SU-DHL-6 (cell line): Measurements from ENCODE around the gene METTL24.

ENCODE experiments used
- H2AFZ ChIP-seq: fragments of 200-600 bp; sonication (generic); 2 replicates; pipeline ENCODE4 v1.6.1; 2014; ENCODE audit warnings: low read depth, mild to moderate bottlenecking, moderate library complexity, mixed read lengths, antibody characterized with exemption, low read length; ENCODE audit not compliant: severe bottlenecking
- H3F3A ChIP-seq: fragments of 200-600 bp; shearing (Covaris generic); 2 replicates; pipeline ENCODE4 v1.6.0; 2016; ENCODE audit warnings: antibody characterized with exemption, mild to moderate bottlenecking; ENCODE audit not compliant: insufficient read depth
- H3K27ac ChIP-seq: fragments of 200-600 bp; sonication (generic); 2 replicates; pipeline ENCODE4 v1.5.1; 2016; ENCODE audit warnings: low read depth, mild to moderate bottlenecking, low read length, moderate library complexity, mixed read lengths
- H3K27me3 ChIP-seq: fragments of 200-600 bp; sonication (generic), shearing (Covaris generic); 2 replicates; pipeline ENCODE4 v1.6.0; 2014; ENCODE audit warnings: mild to moderate bottlenecking, low read length
- H3K36me3 ChIP-seq: fragments of 200-600 bp; sonication (generic); 2 replicates; pipeline ENCODE4 v1.6.1; 2014; ENCODE audit warnings: mild to moderate bottlenecking, low read length, mixed read lengths
- H3K4me2 ChIP-seq: fragments of 300-600, 200-600 bp; shearing (Covaris generic), sonication (generic); 2 replicates; pipeline ENCODE4 v1.6.0; 2014; ENCODE audit warnings: low read length, low read depth, mild to moderate bottlenecking; ENCODE audit not compliant: poor library complexity, severe bottlenecking
- H3K4me3 ChIP-seq: fragments of 200-600 bp; sonication (generic); 2 replicates; pipeline ENCODE4 v1.5.1; 2014; ENCODE audit warnings: antibody characterized with exemption, low read length, mild to moderate bottlenecking, mixed read lengths; ENCODE audit not compliant: insufficient read depth, poor library complexity, severe bottlenecking
- H3K79me2 ChIP-seq: fragments of 200-600 bp; sonication (generic); 2 replicates; pipeline ENCODE4 v1.6.1; 2014; ENCODE audit warnings: mild to moderate bottlenecking, low read length, moderate library complexity; ENCODE audit not compliant: insufficient read depth
- H3K9ac ChIP-seq: fragments of 200-600 bp; sonication (generic); 2 replicates; pipeline ENCODE4 v1.7.0; 2014; ENCODE audit warnings: mild to moderate bottlenecking, low read length
- H3K9me2 ChIP-seq: fragments of 200-600 bp; sonication (generic); replicated peaks from 2 replicates; pipeline ENCODE4 v1.6.1; 2014; ENCODE audit warnings: low read length; ENCODE audit not compliant: insufficient read depth
- H3K9me3 ChIP-seq: fragments of 200-600 bp; sonication (generic); 2 replicates; pipeline ENCODE4 v1.6.1; 2014; ENCODE audit warnings: low read length, mixed read lengths; ENCODE audit not compliant: insufficient read depth
- H4K20me1 ChIP-seq: fragments of 200-600 bp; sonication (generic); 2 replicates; pipeline ENCODE4 v1.6.1; 2014; ENCODE audit warnings: low read depth, mild to moderate bottlenecking, antibody characterized with exemption, low read length, moderate library complexity, mixed read lengths
- CTCF ChIP-seq: fragments of 200-600 bp; sonication (generic); IDR thresholded peaks from one replicate; pipeline ENCODE4 v1.5.1; 2017; ENCODE audit warnings: antibody characterized with exemption, mild to moderate bottlenecking, low read length, moderate library complexity; ENCODE audit not compliant: insufficient read depth, poor library complexity, severe bottlenecking
- EZH2phosphoT487 ChIP-seq: fragments of 200-600 bp; sonication (generic), shearing (Covaris generic); conservative IDR thresholded peaks from 2 replicates; pipeline ENCODE4 v1.6.1; 2018; ENCODE audit warnings: mild to moderate bottlenecking, antibody characterized with exemption, low read length, moderate library complexity, mixed read lengths

Gene METTL24

GRCh38 chr6:110395221-110395620, 37.1 kb upstream of the METTL24 start:
- Histone ChIP-seq H3K79me2 (no peaks in the 10 kb centered on the region), H3K9me3 (no peaks in the 10 kb centered on the region), H3K9ac (no peak overlapping the region), H3K4me2 (no peak overlapping the region), H3K36me3 (no peaks in the 10 kb centered on the region), H3K9me2 (no peaks in the 10 kb centered on the region), H3K27me3 (no peaks in the 10 kb centered on the region), H2AFZ (no peak overlapping the region), H3F3A (no peaks in the 10 kb centered on the region), H3K4me3 (no peak overlapping the region), H4K20me1 (no peaks in the 10 kb centered on the region), H3K27ac (no peak overlapping the region)
- TF ChIP-seq EZH2phosphoT487 (no peak), CTCF (no peak)

- Histone ChIP-seq H3K9me3 (no peaks in the 10 kb centered on the region), H3K9ac (no peak overlapping the region), H3K27me3 (no peaks in the 10 kb centered on the region), H3K27ac (no peak overlapping the region), H4K20me1 (no peaks in the 10 kb centered on the region), H2AFZ (no peak overlapping the region), H3K9me2 (no peaks in the 10 kb centered on the region), H3K79me2 (no peaks in the 10 kb centered on the region), H3K4me2 (no peak overlapping the region), H3K36me3 (no peaks in the 10 kb centered on the region), H3F3A (no peaks in the 10 kb centered on the region), H3K4me3 (no peak overlapping the region)
- TF ChIP-seq EZH2phosphoT487 (no peak), CTCF (no peak)
Observed at GRCh38 chr6:110394409-110394808, 36.3 kb upstream of the METTL24 start.

- Histone ChIP-seq H4K20me1 (no peaks in the 10 kb centered on the region), H3K27ac (no peak overlapping the region), H3K4me2 (no peak overlapping the region), H3K9me2 (no peaks in the 10 kb centered on the region), H3K79me2 (no peaks in the 10 kb centered on the region), H2AFZ (no peak overlapping the region), H3K4me3 (no peak overlapping the region), H3K9ac (no peak overlapping the region), H3F3A (no peaks in the 10 kb centered on the region), H3K27me3 (no peaks in the 10 kb centered on the region), H3K9me3 (no peaks in the 10 kb centered on the region), H3K36me3 (no peaks in the 10 kb centered on the region)
- TF ChIP-seq CTCF (no peak), EZH2phosphoT487 (no peak)
Observed at GRCh38 chr6:110392727-110393126, 34.6 kb upstream of the METTL24 start.

DNA sequence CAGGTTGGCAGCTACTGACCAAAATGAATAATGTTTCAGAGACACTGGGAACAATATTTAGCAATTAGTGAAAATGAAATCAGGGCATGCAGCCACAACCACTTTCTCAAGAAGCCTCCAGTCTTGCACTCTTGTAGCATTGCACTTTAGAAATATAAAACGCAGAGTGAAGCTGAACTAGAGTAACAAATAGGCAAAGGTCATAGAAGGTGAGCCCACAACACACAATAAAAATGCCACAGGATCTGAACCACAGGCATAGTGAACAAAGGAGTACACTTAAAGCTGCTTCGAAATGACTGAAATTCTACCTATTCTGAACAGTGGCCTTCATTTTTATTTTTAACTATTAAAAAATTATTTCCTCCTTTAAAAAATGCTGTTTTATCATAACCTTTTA, 32.3 kb upstream of the METTL24 start:
- H3K9ac ChIP-seq = no peak overlapping the region
- no peaks in the 10 kb centered on the region for H3K27me3 ChIP-seq
- no peak overlapping the region for H3K4me3 ChIP-seq
- no peaks in the 10 kb centered on the region for H3K9me3 ChIP-seq
- TF ChIP-seq EZH2phosphoT487 = no peak
- no peak for TF ChIP-seq CTCF
- no peaks in the 10 kb centered on the region for H3K79me2 ChIP-seq
- no peak overlapping the region for H3K4me2 ChIP-seq
- H2AFZ ChIP-seq = no peak overlapping the region
- no peaks in the 10 kb centered on the region for H3K9me2 ChIP-seq
- H3F3A ChIP-seq = no peaks in the 10 kb centered on the region
- no peaks in the 10 kb centered on the region for H3K36me3 ChIP-seq
- no peak overlapping the region for H3K27ac ChIP-seq
- no peaks in the 10 kb centered on the region for H4K20me1 ChIP-seq
